ENCODE measurements around the gene CDK9.
A peak's percentile ranks its signal among the peaks of the same experiment; 100 is the strongest.

CDK9 gene

GRCh38 chr9:127815512-127816361, 29.9 kb downstream of the CDK9 start:
- no peak overlapping the region for H3K27ac ChIP-seq (ENCODE audit: poor library complexity, severe bottlenecking)
- H3K36me3 ChIP-seq (ENCODE audit: low read depth): peaks cover 46% of the 10 kb centered on the region
- peak; percentile 63 for DNase-seq (ENCODE audit: low spot score)

GRCh38 chr9:127816362-127816725, 30.5 kb downstream of the CDK9 start:
- H3K4me1 ChIP-seq (ENCODE audit: insufficient read depth, poor library complexity, severe bottlenecking): no peaks in the 10 kb centered on the region
- no peaks in the 10 kb centered on the region for H3K27me3 ChIP-seq (ENCODE audit: insufficient read depth, poor library complexity, severe bottlenecking)
- peaks cover 40% of the 10 kb centered on the region for H3K36me3 ChIP-seq (ENCODE audit: low read depth)
- H3K9me3 ChIP-seq (ENCODE audit: severe bottlenecking): no peaks in the 10 kb centered on the region
- H3K27ac ChIP-seq (ENCODE audit: poor library complexity, severe bottlenecking): no peak overlapping the region
- TF ChIP-seq CTCF (IDR thresholded peaks at IDR 0.05; ENCODE audit: poor library complexity, severe bottlenecking): no peak
- H3K4me3 ChIP-seq (ENCODE audit: severe bottlenecking): no peak overlapping the region
- ATAC-seq (ENCODE audit: low read depth) (peak; percentile 10; the same call in 2 of the 3 replicates), DNase-seq (ENCODE audit: low spot score) (no peak)

More at GRCh38 chr9:127815512-127816361, 29.9 kb downstream of the CDK9 start:
- no peak for TF ChIP-seq CTCF (IDR thresholded peaks at IDR 0.05; ENCODE audit: poor library complexity, severe bottlenecking)
- Histone ChIP-seq H3K9me3 (ENCODE audit: severe bottlenecking) (no peaks in the 10 kb centered on the region), H3K4me3 (ENCODE audit: severe bottlenecking) (no peak overlapping the region), H3K4me1 (ENCODE audit: insufficient read depth, poor library complexity, severe bottlenecking) (no peaks in the 10 kb centered on the region), H3K27me3 (ENCODE audit: insufficient read depth, poor library complexity, severe bottlenecking) (no peaks in the 10 kb centered on the region)
- no peak for ATAC-seq (ENCODE audit: low read depth)

GRCh38 chr9:127816728-127817127, 30.9 kb downstream of the CDK9 start:
- DNase-seq (ENCODE audit: low spot score) (peak; percentile 54), ATAC-seq (ENCODE audit: low read depth) (no peak; the same call in 1 of the 3 replicates)
- Histone ChIP-seq H3K4me1 (ENCODE audit: insufficient read depth, poor library complexity, severe bottlenecking) (no peaks in the 10 kb centered on the region), H3K4me3 (ENCODE audit: severe bottlenecking) (no peak overlapping the region), H3K36me3 (ENCODE audit: low read depth) (peaks cover 37% of the 10 kb centered on the region), H3K9me3 (ENCODE audit: severe bottlenecking) (no peaks in the 10 kb centered on the region), H3K27ac (ENCODE audit: poor library complexity, severe bottlenecking) (no peak overlapping the region), H3K27me3 (ENCODE audit: insufficient read depth, poor library complexity, severe bottlenecking) (no peaks in the 10 kb centered on the region)
- TF ChIP-seq CTCF (IDR thresholded peaks at IDR 0.05; ENCODE audit: poor library complexity, severe bottlenecking): no peak

- no peaks in the 10 kb centered on the region for H3K27me3 ChIP-seq (ENCODE audit: insufficient read depth, poor library complexity, severe bottlenecking)
- H3K4me3 ChIP-seq (ENCODE audit: severe bottlenecking): no peak overlapping the region
- DNase-seq (ENCODE audit: low spot score) (peak; percentile 49), ATAC-seq (ENCODE audit: low read depth) (no peak)
- no peaks in the 10 kb centered on the region for H3K9me3 ChIP-seq (ENCODE audit: severe bottlenecking)
- H3K4me1 ChIP-seq (ENCODE audit: insufficient read depth, poor library complexity, severe bottlenecking): no peaks in the 10 kb centered on the region
- H3K27ac ChIP-seq (ENCODE audit: poor library complexity, severe bottlenecking): no peak overlapping the region
- no peak for TF ChIP-seq CTCF (IDR thresholded peaks at IDR 0.05; ENCODE audit: poor library complexity, severe bottlenecking)
- H3K36me3 ChIP-seq (ENCODE audit: low read depth): peaks cover 24% of the 10 kb centered on the region
Observed at GRCh38 chr9:127817881-127818434, 32.1 kb downstream of the CDK9 start.

- H3K27me3 ChIP-seq (ENCODE audit: insufficient read depth, poor library complexity, severe bottlenecking): no peaks in the 10 kb centered on the region
- ATAC-seq (ENCODE audit: low read depth) (no peak), DNase-seq (ENCODE audit: low spot score) (peak; percentile 65)
- no peaks in the 10 kb centered on the region for H3K9me3 ChIP-seq (ENCODE audit: severe bottlenecking)
- H3K4me3 ChIP-seq (ENCODE audit: severe bottlenecking): no peak overlapping the region
- no peak for TF ChIP-seq CTCF (IDR thresholded peaks at IDR 0.05; ENCODE audit: poor library complexity, severe bottlenecking)
- peaks cover 19% of the 10 kb centered on the region for H3K36me3 ChIP-seq (ENCODE audit: low read depth)
- no peak overlapping the region for H3K27ac ChIP-seq (ENCODE audit: poor library complexity, severe bottlenecking)
- H3K4me1 ChIP-seq (ENCODE audit: insufficient read depth, poor library complexity, severe bottlenecking): no peaks in the 10 kb centered on the region
Observed at GRCh38 chr9:127818574-127818973, 32.7 kb downstream of the CDK9 start.
